CD4-positive, alpha-beta T cell treated with Interleukin-4 for 4 hours (primary cell): ENCODE results near the gene RFX4.

ENCODE experiments used
- DNase-seq: peaks from one replicate; pipeline ENCODE4 v3.0.0-alpha.2; 2020

RFX4 gene

DNA sequence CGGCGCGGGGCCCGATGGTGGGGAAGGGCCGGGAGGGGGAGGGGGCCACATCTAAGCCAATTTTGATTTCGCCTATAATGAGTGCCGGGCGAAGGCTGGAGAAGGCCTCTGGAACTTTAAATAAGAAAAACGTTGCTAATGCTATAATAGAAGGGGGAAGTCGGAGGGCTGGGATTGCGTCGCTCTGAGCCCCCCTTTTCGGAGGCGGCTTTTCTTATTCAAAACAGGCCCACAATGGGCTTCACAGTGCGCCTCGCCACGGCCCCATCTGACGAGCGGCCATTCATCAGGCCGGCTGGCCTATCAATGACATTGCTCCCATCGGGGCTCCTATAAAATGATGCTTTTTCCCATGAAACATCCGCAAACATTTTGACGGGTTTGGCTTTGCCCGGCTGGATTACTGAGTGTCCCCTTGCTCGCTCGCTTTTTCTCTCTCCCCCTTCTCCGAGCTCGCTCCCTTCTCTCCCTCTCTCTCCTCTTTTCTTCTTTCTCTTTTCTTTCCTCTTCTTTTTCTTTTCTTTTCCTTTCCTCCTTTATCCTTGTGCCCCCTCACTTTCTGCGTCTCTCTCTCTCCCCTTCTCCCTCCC lies at the start of gene RFX4:
RFX4 (plus strand) TSS at position 364 of the 590 bp plus-strand sequence. CDS start 317 bp downstream, outside the sequence.
- DNase-seq, result no peak

DNA sequence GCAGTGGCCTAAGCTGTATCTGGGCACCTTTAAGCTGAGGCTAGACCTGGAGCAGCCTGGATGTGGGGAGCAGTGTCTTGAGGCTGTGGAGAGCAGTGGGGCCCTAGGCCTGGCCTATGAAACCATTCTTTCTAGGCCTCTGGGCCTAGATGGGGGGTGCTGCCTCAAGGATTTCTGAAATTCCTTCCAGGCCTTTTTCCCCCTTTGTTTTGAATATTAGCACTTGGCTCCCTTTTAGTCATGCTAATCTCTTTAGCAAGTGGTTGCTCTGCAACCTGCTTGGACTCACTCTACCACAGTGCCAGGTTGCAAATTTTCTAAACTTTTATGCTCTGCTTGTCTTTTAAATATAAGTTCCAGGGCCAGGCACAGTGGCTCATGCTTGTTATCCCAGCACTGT lies 41.6 kb upstream of the RFX4 start:
- DNase-seq, result no peak

- no peak for DNase-seq
Measured at GRCh38 chr12:106551410-106551809, 31.4 kb upstream of the RFX4 start.

- no peak for DNase-seq
Measured at GRCh38 chr12:106552228-106552627, 30.6 kb upstream of the RFX4 start.

DNA sequence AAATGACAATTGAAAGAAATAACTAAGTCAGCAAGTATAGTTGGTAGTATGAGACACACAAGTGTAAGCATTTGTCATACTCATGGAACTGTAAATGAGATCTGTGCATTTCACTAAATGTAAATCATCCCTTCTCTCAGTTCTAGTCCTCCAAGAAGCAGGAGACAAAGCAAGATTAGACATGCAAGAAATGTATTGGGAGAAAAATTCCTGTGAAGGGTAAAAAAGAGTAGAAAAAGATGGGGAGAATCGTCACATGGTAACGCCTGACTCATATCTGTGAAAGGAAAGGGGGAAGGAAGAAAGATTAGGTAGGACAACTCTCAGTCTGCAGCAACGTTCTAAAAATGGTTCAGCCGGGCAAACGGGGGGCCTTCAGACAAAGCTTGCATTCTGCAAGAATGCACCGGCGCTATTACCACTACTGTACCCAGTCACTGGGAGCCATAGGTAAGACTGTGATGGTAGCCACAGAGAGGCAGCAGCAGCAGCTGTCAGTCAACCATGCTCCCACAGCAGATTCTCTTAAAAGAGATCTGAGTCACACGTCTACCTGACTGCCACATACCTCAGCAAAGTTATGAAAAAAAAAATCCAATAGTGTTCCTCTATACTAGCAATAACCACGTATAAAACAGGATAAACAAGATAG lies 18.0 kb upstream of the RFX4 start:
- DNase-seq, result no peak

DNA sequence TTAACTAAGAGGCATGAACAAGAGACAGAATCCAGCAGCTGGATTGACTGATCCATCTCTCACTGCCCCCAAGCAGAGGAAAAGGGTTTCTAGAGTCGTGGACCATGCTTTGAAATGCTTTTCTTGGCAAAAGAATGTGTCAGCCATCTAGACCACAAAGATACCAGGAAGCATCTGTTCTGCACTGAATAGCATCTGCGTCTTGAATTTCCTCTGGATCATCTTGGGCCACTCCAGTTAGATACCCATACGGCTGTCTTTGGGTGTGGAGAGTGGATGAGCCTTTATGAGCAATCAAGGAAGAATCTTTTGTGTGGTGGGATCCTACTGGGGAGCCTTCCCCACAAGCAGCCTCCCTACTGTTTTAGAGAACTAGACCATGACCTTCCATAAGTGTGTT lies 16.0 kb upstream of the RFX4 start:
- DNase-seq, result no peak

DNA sequence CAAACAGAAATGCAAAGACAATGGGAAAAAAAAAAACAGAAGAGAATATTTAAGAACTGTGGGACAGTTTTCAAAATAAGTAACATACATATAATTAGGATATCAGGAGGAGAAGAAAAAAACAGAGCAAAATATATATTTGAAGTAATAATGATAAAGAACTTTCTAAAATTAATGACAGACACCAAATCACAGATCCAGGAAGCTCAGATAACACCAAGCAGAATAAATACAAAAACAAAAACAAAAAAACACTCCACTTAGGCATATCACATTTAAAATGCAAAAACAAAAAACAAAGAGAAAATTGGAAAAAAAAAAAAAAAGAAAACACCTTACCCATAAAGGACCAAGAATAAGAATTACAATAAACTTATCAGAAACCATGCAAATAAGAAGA lies 9.6 kb upstream of the RFX4 start:
- no peak for DNase-seq

DNA sequence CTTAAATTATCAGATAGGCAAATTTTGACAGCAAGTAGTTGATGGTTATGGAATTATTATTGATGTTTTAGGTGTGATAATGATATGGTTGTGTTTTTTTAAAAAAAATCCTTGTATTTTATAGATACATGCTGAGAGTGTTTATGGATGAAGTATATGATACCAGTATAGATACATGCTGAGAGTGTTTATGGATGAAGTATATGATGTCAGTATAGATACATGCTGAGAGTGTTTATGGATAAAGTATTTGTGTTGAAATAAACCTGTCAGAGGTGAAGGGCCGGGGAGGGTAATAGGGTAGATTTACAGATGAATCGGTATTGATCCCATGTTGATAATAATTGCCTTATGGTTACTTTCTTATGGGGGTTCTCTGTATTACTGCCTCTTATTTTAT lies 6.0 kb upstream of the RFX4 start:
- no peak for DNase-seq

GRCh38 chr12:106580671-106581508 lies 1.9 kb upstream of the RFX4 start:
- DNase-seq, result no peak

DNA sequence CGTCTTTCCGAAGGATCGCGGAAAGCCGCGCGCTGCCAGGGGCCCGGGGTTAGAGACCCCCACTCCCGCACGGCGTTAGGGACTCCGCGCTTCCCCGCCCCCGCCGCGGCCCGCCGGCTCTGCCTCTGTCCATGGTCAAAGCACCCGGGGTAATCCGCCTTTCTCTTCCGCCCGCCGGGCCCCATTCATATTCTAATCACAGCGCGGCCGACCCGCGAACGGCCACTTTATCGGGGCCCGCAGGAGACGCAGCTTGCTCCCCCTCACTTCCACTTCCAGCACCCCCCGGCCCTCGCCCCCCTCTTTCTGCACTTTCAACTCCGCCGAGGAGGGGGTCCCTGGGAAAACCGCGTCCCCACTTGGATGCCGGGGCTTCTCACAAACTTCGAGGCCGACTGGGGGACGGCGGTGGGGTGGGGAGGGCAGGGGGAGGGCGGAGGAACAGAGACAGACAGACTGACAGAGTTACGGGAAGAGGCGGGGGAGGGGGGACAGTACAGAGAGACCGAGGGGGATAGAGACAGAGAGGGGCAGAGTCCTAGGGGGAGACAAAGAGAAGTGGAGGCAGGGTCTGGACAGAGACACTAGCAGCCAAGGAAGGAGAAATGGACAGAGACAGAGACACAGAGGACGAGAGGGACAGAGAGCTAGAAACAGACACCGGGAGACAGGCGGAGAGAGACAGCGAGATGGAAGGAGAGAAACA lies 1.1 kb upstream of the RFX4 start:
- DNase-seq, result no peak

DNA sequence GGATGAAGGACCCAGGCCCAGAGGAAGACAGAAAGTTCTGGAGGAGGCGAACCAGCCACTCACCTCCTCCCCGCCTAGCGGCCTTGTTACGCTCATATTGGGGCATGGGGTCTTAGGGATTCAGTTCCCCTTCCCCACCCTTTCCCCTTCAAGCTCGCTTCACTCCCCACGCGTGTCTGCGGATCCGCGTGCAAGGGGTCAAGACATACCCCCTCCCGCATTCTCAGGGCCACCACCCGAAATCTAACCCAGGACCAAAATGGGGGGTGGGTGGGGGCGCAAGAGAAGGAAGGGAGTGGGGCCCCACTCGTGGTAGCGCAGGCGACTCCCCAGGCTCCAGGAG lies 584 bp upstream of the RFX4 start:
- DNase-seq, result no peak

GRCh38 chr12:106583242-106584103 lies 669 bp downstream of the RFX4 start:
- DNase-seq, result no peak

DNA sequence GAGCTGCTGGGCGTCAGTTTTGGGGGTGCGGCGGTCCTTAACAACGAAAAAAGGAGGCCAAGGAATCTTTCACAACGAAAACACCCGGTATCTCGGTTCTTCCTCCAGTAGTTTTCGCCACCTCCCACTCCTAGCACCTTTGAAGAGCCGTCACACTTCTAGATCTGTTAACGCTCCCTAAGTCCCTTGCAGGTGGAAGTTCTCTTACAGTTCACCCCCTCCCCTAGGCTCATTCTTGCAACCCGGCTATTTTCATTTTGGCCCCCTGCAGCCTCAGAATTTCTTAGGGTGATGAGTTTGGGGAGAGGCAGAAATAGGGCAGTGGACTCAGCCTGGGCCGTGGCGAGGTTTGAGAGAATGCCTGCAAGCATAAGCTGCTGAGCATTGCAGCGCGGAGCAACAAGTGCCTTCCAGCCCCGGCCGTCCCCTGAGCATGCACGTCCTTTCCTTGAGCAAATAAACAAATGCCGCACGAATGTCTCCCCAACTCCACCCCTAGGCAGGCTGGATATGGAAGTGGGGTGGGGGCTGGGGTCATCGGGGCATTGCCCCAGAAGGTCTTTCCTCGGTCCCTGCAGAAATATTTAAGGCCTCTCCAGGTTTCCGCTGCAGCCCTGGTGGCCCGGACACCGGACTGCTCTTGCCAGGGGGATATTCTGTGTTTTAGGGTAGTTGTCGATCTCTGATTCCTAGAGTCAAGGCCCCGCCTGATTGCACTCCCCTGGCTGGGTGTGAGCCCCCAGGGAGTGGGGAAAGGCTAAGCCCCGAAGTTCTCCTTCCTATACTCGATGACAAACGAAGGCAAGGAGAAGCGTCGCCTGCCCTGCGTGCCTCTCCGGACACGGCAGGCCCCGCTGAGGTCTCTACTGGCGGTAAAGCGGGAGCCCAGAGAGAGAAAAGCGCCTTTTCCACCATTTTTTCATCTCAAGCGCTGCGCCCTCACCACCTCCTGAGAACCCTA lies 1.6 kb downstream of the RFX4 start:
- no peak for DNase-seq

DNA sequence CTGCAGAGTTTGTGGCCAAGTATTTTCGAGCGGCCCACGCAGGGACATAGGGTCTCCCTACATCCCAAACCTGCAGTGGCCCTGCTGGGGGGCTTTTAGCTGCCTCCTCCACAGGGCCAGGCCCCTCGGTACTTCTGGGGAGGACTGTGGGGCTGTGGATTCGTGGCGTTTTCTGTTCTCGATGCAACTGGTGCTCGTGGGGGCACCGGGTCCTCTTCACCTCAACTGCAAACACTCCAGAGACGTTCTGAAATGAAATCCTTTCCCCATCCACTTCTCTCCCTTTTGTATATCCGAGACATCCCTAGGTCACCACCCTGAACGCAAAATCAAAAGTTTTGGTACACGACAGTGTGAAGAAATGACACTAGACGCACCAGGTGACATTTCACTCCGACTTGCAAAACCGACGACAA lies 2.3 kb downstream of the RFX4 start:
- DNase-seq, result no peak

- DNase-seq, result no peak
Measured at GRCh38 chr12:106585521-106586277, 2.9 kb downstream of the RFX4 start.

- DNase-seq, result no peak
Measured at GRCh38 chr12:106586278-106586802, 3.5 kb downstream of the RFX4 start.

DNA sequence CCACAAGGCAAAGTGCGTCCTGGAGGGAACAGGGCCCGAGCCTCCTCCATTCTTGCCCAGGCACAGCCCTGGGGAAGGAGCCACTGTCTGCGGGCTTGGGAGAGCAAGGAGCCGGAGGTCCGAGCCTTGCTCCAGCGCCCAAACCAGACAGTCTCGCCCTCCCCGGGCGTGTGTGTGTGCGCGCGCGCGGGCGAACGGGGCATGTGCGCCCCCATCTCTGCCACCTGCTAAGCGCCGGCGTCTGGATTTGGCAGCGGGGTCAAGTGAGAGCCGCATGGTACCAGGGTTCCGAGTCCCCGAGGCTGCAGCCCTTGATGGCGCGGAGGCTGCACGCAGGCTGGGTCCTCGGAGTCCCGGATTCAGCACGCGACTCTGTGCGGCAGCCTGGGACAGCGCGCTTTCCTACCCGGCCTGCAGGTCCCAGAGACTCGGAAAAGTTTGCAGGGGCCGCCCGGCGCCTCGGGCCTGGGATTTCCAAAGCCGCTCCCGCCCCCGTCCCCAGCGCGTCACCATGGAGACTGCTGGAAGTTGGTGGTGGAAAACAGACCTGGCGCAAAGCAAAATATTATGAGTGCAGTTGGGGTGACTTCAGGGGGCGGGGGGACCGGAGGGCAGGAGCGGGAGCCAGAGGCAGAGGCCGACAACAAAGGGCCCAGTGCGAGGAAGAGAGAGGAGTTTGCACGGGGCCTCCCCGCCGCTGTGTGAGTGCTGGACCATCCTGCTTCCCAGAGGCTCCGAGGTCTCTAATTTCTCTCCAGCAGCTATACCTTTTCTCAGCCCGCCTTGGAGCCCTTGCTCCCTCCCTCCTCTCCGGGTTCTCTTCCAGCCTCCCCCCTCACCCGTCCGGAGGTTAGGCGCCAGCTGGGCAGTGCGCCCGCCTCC lies 4.2 kb downstream of the RFX4 start:
- no peak for DNase-seq

DNA sequence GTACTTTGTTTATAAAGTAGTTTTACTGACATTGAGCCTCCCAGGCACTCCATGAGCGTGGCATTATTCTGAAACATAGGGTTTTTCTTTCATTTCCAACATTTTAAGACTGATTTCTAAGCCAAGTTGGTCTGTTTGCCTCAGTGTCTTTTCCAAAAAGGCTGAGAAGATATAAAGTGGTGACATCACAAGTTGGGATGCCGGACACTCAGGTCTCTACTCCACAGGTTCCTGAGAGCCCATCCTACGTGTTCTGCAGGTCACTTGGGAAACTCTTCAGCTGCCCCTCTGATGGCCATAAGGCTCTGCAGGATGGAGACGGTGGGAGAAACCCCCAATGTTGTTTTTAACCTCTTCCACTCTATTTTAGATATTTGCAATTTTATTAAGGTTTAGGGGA lies 6.0 kb downstream of the RFX4 start:
- DNase-seq, result no peak

GRCh38 chr12:106590601-106591000 lies 7.8 kb downstream of the RFX4 start:
- DNase-seq, result no peak
